GM23338 (cell line): ENCODE measurements around the gene CTNS.

Experiments used
- CREB1 ChIP-seq: fragments of 250-450 bp; sonication (Bioruptor Pico); IDR thresholded peaks from 2 replicates; pipeline ENCODE4 v1.5.0; 2020; ENCODE audit warnings: low read depth, mild to moderate bottlenecking, moderate library complexity
- CTCF ChIP-seq, 2 experiments: fragments of 200-600 bp in 1 of 2; sonication (generic) in 1 of 2; conservative IDR thresholded peaks; 2 replicates each; pipeline versions ENCODE4 v1.5.1 to v1.6.1; 2016 to 2017; ENCODE audit warnings: antibody characterized with exemption in 2 of 2, low read depth in 2 of 2, mild to moderate bottlenecking in 2 of 2, moderate library complexity in 1 of 2
- EZH2phosphoT487 ChIP-seq: fragments of 200-600 bp; sonication (generic); IDR thresholded peaks from one replicate; pipeline ENCODE4 v1.8.1; 2018; ENCODE audit warnings: antibody characterized with exemption; ENCODE audit not compliant: unreplicated experiment
- POLR2AphosphoS5 ChIP-seq: IDR thresholded peaks from 2 replicates; pipeline ENCODE4 v1.6.1; 2016; ENCODE audit warnings: antibody characterized with exemption, low read depth
- TF ChIP-seq, protein P1 (sequence below): IDR thresholded peaks from one replicate; pipeline ENCODE4 v1.6.1; 2018; ENCODE audit warnings: antibody characterized with exemption; ENCODE audit not compliant: unreplicated experiment

- no peak for TF ChIP-seq POLR2AphosphoS5
- TF ChIP-seq CREB1 (CRISPR knock-in tag) = no peak
- no peak for TF ChIP-seq CTCF (conservative IDR thresholded peaks at IDR 0.05; ENCODE audit: low read depth in 2 of 2)
- TF ChIP-seq, protein P1, sequence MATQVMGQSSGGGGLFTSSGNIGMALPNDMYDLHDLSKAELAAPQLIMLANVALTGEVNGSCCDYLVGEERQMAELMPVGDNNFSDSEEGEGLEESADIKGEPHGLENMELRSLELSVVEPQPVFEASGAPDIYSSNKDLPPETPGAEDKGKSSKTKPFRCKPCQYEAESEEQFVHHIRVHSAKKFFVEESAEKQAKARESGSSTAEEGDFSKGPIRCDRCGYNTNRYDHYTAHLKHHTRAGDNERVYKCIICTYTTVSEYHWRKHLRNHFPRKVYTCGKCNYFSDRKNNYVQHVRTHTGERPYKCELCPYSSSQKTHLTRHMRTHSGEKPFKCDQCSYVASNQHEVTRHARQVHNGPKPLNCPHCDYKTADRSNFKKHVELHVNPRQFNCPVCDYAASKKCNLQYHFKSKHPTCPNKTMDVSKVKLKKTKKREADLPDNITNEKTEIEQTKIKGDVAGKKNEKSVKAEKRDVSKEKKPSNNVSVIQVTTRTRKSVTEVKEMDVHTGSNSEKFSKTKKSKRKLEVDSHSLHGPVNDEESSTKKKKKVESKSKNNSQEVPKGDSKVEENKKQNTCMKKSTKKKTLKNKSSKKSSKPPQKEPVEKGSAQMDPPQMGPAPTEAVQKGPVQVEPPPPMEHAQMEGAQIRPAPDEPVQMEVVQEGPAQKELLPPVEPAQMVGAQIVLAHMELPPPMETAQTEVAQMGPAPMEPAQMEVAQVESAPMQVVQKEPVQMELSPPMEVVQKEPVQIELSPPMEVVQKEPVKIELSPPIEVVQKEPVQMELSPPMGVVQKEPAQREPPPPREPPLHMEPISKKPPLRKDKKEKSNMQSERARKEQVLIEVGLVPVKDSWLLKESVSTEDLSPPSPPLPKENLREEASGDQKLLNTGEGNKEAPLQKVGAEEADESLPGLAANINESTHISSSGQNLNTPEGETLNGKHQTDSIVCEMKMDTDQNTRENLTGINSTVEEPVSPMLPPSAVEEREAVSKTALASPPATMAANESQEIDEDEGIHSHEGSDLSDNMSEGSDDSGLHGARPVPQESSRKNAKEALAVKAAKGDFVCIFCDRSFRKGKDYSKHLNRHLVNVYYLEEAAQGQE = no peak
- no peak for TF ChIP-seq EZH2phosphoT487
Measured at GRCh38 chr17:3600529-3601205, 35.9 kb upstream of the CTNS start.
